ENCODE results near the gene CTNND2.

Gene CTNND2, protein sequence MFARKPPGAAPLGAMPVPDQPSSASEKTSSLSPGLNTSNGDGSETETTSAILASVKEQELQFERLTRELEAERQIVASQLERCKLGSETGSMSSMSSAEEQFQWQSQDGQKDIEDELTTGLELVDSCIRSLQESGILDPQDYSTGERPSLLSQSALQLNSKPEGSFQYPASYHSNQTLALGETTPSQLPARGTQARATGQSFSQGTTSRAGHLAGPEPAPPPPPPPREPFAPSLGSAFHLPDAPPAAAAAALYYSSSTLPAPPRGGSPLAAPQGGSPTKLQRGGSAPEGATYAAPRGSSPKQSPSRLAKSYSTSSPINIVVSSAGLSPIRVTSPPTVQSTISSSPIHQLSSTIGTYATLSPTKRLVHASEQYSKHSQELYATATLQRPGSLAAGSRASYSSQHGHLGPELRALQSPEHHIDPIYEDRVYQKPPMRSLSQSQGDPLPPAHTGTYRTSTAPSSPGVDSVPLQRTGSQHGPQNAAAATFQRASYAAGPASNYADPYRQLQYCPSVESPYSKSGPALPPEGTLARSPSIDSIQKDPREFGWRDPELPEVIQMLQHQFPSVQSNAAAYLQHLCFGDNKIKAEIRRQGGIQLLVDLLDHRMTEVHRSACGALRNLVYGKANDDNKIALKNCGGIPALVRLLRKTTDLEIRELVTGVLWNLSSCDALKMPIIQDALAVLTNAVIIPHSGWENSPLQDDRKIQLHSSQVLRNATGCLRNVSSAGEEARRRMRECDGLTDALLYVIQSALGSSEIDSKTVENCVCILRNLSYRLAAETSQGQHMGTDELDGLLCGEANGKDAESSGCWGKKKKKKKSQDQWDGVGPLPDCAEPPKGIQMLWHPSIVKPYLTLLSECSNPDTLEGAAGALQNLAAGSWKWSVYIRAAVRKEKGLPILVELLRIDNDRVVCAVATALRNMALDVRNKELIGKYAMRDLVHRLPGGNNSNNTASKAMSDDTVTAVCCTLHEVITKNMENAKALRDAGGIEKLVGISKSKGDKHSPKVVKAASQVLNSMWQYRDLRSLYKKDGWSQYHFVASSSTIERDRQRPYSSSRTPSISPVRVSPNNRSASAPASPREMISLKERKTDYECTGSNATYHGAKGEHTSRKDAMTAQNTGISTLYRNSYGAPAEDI (N-terminal part only)

DNA sequence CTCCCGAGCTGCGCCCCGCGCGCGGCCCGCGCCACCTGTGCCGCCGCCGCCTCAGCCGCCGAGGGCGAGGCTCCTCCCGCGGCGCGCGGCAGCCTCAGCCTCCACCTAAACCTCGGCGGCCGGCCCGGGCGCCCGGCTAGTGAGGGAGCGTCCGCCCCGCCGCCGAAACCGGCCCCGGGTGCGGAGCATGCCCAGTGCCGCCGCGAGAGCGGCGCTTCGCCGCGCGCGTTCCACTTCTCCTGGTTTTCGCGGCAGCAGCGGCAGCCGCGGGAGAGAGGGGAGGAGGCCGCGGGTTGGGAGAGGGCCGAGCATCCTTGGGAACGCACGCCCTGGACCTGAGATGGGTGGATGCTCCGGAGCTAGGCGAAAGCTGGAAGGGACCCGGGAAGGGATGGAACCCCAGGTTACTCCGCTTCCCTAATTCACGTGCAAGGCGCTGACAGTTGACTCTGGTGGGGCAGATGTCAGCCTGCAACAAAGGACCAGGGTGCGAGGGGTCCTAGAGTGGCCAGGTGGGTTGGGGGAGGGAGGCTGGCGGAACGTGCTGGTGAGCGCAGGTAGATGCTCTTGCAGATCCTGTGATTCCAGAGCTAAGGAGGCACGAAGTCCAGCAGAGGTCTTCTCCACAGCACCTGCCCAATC lies at the start of gene CTNND2:
Gene CTNND2, minus strand, starts transcription at position 182 of the 642 bp plus-strand sequence. CDS start 593 bp downstream, outside the sequence.
- DNase-seq = no peak

DNA sequence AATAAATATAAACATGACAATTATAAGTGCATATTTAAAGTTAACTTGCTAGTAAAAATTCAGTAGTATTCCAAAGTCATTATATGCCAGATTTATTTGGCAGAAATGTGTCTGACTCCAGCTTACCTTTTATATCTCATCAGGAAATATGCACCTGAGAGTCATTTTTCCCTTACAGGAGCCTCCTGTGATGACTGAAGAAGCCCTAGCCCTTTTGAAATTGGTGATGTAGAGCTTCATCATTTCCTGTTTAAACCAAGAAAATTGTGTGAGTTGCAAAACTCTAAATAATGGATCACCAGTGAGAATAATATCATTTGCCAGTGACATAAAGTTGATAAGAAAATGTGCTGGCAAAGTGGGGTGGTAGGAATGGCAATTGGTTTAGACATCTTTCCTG lies 42.1 kb upstream of the CTNND2 start:
- DNase-seq = no peak

DNA sequence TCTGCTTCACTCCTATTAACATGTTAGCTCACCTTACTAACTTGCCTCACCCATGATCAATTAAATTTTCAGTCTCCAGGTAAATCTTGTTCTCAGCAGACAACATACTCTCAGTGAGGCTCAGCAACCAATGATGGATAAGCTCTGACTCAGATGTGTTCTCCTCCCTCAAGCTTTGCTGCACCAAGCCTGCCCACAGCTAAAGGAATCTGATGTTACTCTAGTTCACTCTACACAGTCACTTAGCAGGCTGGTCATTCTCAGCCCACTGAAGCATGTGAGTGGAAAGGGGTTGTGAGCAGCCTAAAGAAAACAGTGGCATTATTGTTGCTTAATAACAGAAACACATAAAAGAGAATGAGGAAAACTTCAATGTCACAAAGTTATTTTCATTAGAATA lies 37.3 kb upstream of the CTNND2 start:
- no peak for DNase-seq

DNA sequence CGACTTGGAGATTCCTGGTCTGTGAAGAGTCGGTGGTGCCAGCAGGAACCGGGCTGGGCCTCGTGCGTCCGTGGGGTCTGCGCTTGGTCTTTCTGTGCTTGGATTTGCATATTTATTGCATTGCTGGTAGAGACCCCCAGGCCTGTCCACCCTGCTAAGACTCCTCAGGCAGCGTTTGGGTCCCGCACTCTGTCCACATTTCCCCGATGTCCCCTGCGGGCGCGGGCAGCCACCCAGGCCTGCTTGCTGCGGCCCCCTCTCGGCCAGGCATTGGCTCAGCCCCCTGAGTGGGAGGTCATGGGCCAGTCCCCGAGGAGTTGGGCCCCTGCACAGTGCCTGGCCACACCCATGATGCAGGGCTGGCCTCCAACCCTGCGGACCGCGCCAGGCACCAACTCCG lies 27.4 kb upstream of the CTNND2 start:
- DNase-seq = no peak

DNA sequence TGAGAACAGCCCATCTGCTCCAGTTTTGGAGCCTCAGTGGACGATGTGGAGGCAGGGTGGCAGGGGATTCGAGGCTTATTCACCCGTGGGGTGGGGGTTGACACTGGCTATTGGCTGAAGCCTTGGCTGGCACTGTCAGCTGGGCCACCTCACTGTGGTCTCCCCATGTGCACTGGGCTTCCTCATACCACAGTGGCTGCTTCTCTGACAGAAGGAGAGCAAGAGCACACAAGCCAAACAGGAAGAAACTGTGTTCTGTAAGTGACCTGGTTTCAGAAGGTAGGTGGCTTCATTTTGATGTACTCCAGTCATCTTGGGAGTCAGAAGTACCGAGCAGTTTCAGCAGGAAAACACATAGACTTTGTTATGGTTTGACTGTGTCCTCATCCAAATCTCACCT lies 24.7 kb upstream of the CTNND2 start:
- DNase-seq = no peak

DNA sequence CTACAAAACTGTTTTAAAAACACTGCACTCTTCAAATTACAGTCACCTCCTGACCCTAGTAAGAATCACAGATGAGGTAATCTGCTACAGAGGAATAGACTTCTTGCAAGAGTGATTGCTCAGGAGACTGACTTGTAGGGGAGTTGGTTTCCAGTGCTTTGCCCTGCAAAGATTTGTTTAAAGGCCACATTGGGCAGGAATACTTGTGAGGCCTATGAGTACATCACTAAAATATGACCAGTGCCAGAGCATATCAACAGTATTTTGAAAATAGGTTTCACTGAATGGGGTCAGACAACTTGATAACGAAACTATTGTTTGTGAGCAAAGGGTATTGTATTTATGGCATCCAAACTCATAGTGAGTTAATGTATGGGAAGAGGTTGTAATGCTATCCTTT lies 21.5 kb upstream of the CTNND2 start:
- no peak for DNase-seq

DNA sequence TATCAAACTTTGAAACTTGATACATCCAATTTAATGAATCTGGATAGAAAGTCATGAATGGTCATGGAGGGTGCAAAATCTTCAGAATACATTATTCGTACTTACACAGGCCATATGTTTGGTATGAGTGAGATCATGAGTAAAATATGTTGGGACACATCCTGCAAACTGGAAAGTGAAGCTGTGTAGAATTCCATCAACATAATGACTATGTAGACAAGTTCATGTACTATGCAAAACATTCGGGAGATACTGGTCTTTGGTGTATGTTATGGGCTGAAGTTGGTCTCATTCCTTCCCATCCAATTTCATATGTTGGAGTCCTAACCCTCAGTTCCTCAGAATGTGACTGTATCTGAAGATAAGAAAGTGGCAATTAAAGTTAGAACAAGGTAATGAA lies 18.1 kb upstream of the CTNND2 start:
- no peak for DNase-seq

DNA sequence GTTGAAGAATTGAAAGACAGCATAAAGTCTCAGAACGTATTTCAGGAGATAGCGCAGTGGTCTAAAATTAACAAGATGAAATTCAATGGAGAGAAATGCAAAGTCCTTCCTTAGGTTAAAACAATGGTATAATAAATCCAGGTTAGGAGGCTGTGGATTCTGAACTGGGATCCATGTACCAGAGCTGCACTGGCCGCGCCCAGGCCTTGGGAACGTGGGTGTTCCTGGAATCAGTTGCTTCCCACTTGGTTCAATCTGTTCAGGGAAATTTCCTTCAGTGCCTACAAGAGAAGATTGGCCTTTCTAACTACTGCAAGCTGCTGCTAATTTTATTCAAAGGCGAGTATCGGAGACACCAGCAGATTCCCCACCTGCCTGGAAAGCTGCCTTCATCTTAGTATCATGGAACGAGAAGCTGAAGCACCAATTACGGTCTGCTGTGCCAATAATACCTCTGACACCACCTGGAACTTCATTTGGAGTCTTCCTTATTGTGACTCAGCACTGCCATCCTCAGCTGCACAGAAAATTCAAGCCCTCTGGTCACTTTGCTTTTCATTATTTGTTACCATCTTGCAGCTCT lies 14.3 kb upstream of the CTNND2 start:
- DNase-seq = no peak

DNA sequence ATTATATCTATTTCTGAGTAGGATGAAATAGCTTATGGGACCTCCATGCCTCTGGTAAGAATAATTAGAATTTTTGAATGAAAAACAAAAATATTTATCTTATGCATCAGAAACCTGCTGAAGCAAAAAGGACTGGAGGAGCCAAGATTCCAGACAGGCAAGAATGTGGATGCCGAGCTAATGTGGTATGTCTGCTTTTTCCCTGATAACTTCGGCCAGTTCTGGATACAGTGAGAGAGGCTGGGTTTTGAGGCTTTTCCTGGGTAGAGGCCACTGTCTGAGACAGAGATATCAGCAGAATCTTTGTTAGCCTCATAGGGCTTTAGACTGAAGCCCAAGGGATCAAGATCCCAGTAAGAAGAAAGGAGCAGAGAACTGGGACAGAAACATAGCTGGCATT lies 5.2 kb upstream of the CTNND2 start:
- DNase-seq = no peak

DNA sequence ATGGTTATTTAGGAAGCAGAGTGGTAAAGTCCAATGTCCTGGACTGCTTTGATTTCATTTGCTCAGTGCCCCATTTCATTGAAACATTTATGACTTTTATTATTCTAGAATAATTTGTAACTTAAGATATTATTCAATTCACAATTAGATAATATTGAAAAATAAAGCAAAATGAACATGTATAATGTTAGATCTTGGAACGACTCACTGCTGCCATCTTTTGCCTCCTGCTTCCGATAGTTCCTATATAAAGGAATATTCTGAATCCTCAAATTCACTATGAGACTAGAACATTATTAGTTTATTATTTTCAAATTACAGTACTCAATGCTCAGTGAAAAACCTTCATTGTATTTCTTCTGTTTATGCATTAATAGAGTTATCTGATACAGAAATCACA lies 2.3 kb upstream of the CTNND2 start:
- DNase-seq = no peak

DNA sequence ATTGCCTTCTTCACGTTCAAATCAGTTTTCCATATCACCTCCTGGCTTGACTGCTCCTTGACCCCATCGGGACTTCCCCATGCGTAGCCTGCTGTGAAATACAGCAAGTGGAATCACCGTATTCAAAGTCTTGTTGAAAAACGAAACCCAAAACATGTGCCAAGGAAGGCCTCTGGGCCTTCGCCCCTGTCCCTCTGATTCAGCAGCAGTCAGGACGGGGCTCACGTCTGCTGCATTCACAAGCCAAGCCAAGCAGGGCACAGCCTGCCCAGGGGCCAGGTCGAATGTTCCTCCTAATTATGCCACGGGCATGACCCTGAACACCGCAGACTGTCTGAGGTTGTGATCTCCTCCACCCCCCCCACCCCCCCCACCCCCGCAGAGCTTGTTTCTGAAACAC lies 960 bp upstream of the CTNND2 start:
- no peak for DNase-seq

DNA sequence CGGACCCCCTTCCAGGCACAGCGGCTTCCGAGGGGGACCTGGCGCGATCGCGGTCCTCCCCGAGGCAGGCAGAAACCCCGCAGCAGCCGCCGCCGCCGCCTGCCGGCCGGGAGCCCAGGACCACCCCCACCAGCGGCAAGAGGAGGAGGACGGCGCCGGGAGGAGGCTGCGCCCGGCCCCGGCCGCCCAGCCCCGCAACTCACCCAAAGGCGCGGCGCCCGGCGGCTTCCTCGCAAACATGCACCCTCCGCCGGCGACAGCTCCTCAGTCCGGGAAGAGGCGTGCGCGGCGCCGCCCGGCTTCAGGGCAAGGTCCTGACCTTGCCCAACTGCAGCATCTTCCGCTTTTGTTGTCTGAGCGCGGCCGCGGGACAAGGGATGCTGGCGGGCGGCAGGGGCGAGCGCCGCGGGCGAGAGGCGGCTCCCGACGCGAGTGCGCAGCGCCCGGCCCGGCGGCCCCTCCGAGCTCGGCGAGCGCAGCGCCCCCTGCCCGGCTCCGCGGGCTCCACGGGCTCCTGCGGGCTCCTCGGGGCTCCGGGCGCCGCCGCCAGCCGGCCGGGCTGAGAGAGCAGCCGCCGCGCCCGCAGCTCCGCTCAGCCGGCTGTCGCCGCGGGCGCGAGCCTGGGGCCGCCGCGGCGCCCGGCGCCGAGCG lies 507 bp downstream of the CTNND2 start:
- no peak for DNase-seq

DNA sequence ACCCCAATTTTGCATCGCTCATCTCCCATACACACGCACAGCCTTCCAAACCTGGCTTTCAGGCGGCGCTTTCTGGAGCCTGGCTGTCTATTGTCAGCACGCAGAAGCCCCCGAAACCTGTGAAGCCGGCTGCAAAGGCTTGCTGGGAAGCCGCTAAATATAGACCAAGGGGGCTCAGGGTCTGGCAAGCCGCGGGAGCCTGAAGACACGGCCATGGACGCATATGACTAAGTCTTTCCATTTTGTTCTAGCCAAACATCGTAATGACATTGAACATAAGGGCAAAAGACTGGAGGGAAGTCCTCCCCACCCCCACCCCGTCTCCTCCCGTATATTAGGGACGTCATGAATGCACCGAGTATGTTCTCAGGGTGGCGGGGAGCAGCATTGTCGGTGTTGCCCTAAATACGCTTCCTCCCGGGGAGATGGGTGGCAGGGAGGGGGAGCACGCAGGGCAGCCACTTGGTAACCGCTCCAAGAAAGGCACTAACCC lies 1.1 kb downstream of the CTNND2 start:
- DNase-seq = no peak

DNA sequence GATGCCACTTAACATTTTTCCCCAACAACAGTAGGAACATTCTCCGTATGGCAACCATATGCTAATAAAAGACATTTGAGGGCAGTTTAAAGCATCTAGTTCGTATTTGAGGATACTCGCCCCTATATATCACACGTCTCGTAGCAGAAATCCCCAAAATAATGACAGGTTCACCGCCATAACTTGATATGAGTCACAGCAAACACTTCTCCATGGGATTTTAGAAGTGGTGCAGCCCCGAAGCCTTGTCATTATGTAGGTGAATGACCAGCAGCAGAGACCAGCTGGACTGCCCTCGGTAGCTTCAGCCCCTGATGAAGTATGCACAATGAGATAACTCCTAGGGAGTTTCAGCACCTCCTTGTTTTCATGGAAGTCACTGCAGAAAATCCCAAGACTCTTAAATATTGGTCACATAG lies 2.0 kb downstream of the CTNND2 start:
- DNase-seq = no peak

DNA sequence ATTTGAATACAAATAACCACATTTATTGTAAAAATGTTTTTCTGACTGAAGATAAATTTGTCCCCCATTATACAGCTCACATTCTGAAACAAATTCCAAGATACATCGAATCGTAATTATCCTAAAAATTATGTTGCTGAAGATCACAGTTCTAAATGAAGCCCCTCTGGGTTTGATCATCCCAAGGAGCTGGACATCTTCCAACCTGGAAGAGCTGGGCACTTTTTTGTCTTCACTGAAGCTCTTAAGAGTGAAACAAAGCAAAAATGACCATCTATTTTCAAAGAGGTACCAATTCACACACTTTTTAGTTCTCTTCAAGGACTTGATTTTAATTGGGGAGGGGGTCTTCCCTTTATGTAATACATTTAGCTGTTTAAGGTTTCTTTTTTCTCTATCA lies 5.5 kb downstream of the CTNND2 start:
- no peak for DNase-seq

DNA sequence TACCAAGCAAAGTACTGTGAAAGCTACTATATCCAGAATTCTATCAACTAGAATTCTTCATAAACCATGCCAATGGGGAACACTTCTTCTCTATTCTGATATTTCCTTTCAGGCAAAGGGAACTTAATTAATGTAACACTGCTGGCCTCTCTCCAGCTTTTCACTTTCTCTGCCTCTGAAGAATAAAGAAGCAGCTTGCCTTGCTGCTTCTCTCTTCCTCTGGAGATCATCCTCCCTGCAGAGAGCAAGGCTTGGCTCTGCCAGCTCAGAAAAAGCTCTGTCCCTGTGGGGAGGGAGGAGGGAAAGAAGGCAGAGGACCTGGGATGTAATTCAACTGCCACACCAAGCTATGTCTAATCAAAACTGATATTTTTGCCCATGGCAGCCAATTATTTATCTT lies 6.5 kb downstream of the CTNND2 start:
- no peak for DNase-seq

DNA sequence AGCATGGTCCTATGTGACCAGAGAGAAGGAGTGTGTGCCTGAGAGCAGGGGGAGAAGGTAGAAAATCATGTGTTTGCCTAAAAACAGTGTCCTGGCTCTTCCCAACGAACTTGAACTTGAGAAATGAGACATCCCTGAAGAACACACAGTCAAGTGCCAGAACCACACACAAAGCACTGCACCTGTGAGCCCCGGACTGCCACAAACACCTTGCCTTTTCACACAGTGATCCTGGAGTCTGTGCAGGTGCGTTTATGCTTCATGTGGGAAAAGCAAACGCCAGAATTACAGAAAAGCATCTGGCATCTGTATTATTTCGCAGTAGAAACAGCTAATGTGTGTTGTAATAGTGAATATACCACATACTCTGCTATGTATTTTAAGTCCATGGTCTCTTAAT lies 9.3 kb downstream of the CTNND2 start:
- no peak for DNase-seq

DNA sequence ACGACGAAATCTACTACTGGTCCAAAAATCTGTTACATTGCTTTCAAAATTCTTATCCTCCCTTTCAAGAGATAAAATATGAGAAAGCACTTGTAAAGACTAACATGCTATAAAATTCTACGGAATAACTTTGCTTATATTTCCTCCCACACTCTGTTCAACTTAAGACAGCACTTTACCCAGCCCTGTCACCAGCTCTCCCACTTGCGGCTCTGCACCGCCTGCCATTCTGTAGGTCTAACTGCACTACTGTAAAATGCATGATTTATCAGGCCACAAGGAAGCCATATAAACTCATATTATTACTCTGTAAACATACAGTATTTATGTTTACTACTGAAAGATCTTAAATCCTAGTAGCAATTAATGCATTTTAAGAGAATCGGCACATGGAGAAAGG lies 11.4 kb downstream of the CTNND2 start:
- DNase-seq = no peak

DNA sequence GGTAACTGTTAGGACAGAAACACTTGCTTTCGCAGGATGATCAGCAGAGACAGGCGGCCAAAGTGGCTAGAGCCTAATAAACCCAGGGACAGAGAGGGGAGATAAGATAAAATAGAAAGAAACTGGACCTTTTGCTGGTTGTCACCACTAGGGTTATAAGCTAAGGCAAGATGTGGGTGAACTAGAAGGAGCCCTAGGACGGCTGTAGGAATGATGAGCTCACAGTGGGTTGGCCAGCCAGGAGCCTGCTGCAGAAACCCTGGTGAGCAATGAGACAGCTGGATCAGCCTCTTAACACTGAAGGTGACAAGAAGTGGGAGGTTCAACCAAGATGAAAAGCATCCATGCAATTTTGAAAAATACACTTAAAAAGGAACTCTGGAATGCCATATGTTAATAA lies 13.5 kb downstream of the CTNND2 start:
- no peak for DNase-seq

DNA sequence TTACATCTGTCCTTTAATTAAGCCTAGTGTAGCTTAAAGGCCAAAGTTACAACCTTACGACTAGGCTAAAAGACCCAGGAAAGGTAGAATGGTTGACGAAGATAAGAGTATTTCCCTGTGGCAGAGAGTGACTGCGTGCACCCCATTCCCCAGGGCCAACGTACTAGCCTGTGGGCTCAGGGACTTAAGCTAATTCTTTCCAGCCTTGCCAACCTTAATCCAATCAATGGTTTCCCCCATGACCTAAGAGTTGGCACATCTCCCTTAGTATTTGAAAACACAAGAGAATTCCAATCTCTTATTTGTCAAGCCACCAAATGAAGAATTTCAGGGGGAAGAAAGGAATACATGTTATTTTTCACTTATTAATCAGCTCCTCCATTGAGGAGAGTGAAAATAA lies 16.0 kb downstream of the CTNND2 start:
- no peak for DNase-seq

DNA sequence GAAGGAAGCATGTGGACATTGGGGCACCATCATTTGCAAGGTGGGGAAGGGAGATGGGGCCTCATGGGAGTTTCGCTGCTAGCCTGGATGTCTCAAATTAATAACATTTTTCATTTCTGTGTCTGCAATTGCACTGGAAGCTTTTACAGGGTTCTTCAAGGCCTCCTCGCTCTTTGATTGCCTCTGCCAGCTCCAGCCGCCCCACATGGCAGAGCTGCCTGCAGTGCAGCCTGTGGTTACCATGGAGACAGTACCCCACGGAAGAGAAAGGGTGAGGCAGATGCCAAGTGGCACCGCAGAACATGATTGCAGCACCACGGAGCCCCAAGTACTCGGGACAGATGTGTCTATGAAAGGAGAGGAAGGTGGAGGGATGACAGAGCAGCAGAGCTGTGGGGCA lies 25.4 kb downstream of the CTNND2 start:
- no peak for DNase-seq

DNA sequence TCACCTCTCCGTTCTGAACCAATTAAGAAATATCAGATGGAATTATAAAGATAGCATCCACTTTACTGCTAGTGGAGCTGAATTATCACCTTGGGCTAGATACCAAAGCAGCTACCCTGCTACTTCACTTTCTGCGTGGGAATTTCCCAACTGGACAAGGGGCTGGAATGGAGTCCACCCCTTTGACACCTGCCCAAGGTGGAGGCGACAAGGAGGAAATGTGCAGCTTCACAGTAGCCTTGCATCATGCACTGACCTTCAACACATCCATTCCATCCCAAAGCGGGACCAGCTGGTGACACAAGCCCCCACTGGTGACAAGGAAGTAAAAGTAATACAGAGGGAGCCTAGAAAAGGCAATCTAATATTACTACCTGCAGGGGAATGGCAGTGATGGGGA lies 30.7 kb downstream of the CTNND2 start:
- DNase-seq = no peak

Data from GDM1 (cell line).